Measurements from ENCODE around the gene CHERP.
A peak's percentile ranks its signal among the peaks of the same experiment; 100 is the strongest.

CHERP gene

DNA sequence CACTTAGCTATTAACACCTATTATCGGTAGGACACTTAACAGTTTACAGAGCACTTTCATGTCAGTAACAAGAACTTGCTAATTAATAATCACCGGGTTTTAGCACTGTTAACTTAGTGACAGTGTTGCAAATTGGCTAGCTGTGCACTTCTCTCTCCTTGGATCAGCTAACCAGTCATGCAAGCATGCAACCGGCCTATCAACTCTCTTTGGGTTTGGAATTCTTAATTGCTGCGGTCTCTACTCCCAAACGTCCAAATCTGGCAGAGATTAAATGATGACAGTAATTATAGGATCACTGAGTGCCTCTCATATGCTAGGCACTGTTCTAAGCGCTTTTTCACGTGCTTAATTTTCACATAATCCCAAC, 71.7 kb downstream of the CHERP start:
- peak; percentile 48 for DNase-seq

Data from NCI-H69 (cell line).